SK-N-SH (cell line): ENCODE data around the gene ZNF580. TPM values are rescaled to one million over a fixed set of nuclear protein-coding genes. Genes with fewer than 3 reads are reported as not detected.

Experiments
- CTCF ChIA-PET: fragments of 300-600, 350-600 bp; formaldehyde crosslinking; extraction: SDS; loops from one replicate; lab custom pipeline; 2021; lab: Yijun Ruan, JAX
- POLR2A ChIA-PET: fragments of 350-600 bp; sonication (Branson Sonifier 250); formaldehyde crosslinking; extraction: SDS; loops from one replicate; lab custom pipeline; 2020; ENCODE audit warnings: antibody characterized with exemption, inconsistent platforms; lab: Yijun Ruan, JAX
- DNase-seq: peaks from one replicate; pipeline ENCODE4 v3.0.0; 2012
- H2AFZ ChIP-seq: fragments of 200-600 bp; sonication (generic); 2 replicates; pipeline ENCODE4 v1.8.1; 2016; ENCODE audit warnings: antibody characterized with exemption, mild to moderate bottlenecking, low read depth
- H3F3A ChIP-seq: fragments of 200-600 bp; sonication (generic); replicated peaks from 2 replicates; pipeline ENCODE3; 2016; ENCODE audit warnings: antibody characterized with exemption, mild to moderate bottlenecking; ENCODE audit not compliant: insufficient read depth
- H3K27ac ChIP-seq, 2 experiments: fragments of 200-500 bp in 1 of 2; fragments of 200-600 bp in 1 of 2; sonication (Bioruptor generic) in 1 of 2; sonication (generic), shearing (Covaris generic) in 1 of 2; 2 replicates each; pipeline versions ENCODE4 v1.5.1 to v1.6.1; 2014 to 2016; ENCODE audit warnings: low read depth in 2 of 2, inconsistent platforms in 1 of 2, low read length in 1 of 2, mild to moderate bottlenecking in 1 of 2, mixed read lengths in 1 of 2
- H3K27me3 ChIP-seq: fragments of 200-600 bp; sonication (generic), shearing (Covaris generic); 2 replicates; pipeline ENCODE4 v1.6.1; 2016; ENCODE audit warnings: mixed run types; ENCODE audit not compliant: insufficient read depth
- H3K36me3 ChIP-seq, 2 experiments: fragments of 200-500 bp in 1 of 2; fragments of 200-600 bp in 1 of 2; sonication (Bioruptor generic) in 1 of 2; sonication (generic) in 1 of 2; replicated peaks in 1 of 2; 2 replicates each; pipeline versions ENCODE3 to v1.5.1; 2014 to 2016; ENCODE audit warnings: low read length in 1 of 2, mild to moderate bottlenecking in 1 of 2; ENCODE audit not compliant: insufficient read depth in 2 of 2, control insufficient read depth in 1 of 2
- H3K4me1 ChIP-seq, 2 experiments: fragments of 200-500 bp in 1 of 2; fragments of 200-600 bp in 1 of 2; sonication (Bioruptor generic) in 1 of 2; sonication (generic), shearing (Covaris generic) in 1 of 2; 2 replicates each; pipeline versions ENCODE4 v1.5.1 to v1.6.1; 2014 to 2016; ENCODE audit warnings: low read depth in 1 of 2, low read length in 1 of 2, mixed run types in 1 of 2; ENCODE audit not compliant: insufficient read depth in 2 of 2, control insufficient read depth in 1 of 2
- H3K4me2 ChIP-seq: fragments of 200-600 bp; sonication (generic), shearing (Covaris generic); 2 replicates; pipeline ENCODE4 v1.6.1; 2017; ENCODE audit warnings: mixed run types
- H3K4me3 ChIP-seq, 2 experiments: fragments of 200-500 bp in 1 of 2; fragments of 200-600 bp in 1 of 2; sonication (Bioruptor generic) in 1 of 2; sonication (generic), shearing (Covaris generic) in 1 of 2; 2 replicates each; pipeline versions ENCODE4 v1.5.1 to v1.8.1; 2014 to 2016; ENCODE audit warnings: low read depth in 2 of 2, inconsistent platforms in 1 of 2, low read length in 1 of 2, mild to moderate bottlenecking in 1 of 2, mixed read lengths in 1 of 2, moderate library complexity in 1 of 2
- H3K79me2 ChIP-seq: fragments of 200-600 bp; sonication (generic); 2 replicates; pipeline ENCODE4 v1.8.1; 2017; ENCODE audit warnings: mild to moderate bottlenecking; ENCODE audit not compliant: insufficient read depth
- H3K9ac ChIP-seq: fragments of 200-600 bp; sonication (generic); 2 replicates; pipeline ENCODE4 v1.6.1; 2017; ENCODE audit warnings: mixed run types
- H3K9me2 ChIP-seq: fragments of 200-600 bp; sonication (generic); 2 replicates; pipeline ENCODE4 v1.6.1; 2017; ENCODE audit warnings: mixed run types
- H3K9me3 ChIP-seq: fragments of 200-600 bp; sonication (generic); 2 replicates; pipeline ENCODE4 v1.6.1; 2017; ENCODE audit warnings: mixed run types, mild to moderate bottlenecking, moderate library complexity
- H4K20me1 ChIP-seq: fragments of 200-600 bp; sonication (generic); 2 replicates; pipeline ENCODE4 v1.6.1; 2017; ENCODE audit warnings: mild to moderate bottlenecking, mixed run types; ENCODE audit not compliant: insufficient read depth
- CHD2 ChIP-seq: fragments of 150-350 bp; IDR thresholded peaks from 2 replicates; pipeline ENCODE4 v1.6.1; 2018; ENCODE audit warnings: low read length; ENCODE audit not compliant: partially characterized antibody
- ELF1 ChIP-seq: IDR thresholded peaks from 2 replicates; pipeline ENCODE4 v1.4.0; 2012
- EP300 ChIP-seq, 2 experiments: IDR thresholded peaks; 2 replicates each; pipeline versions ENCODE4 v1.4.0 to v1.6.1; 2012; ENCODE audit warnings: borderline replicate concordance in 1 of 2, low read depth in 1 of 2, low read length in 1 of 2
- RFX5 ChIP-seq: IDR thresholded peaks from 2 replicates; pipeline ENCODE4 v1.6.1; 2012; ENCODE audit warnings: mild to moderate bottlenecking, improper control_type of control experiment, low read length
- SIN3A ChIP-seq: IDR thresholded peaks from 2 replicates; pipeline ENCODE4 v1.6.1; 2012; ENCODE audit warnings: low read depth, mild to moderate bottlenecking, low read length, moderate library complexity, borderline replicate concordance
- SMC3 ChIP-seq: IDR thresholded peaks from 2 replicates; pipeline ENCODE4 v1.6.1; 2012; ENCODE audit warnings: low read depth, low read length, improper control_type of control experiment
- WGBS: methylation state at CpG from one replicate; pipeline ENCODE4 v1.1.6; 2017; ENCODE audit warnings: low lambda C conversion rate; 5-methylcytosine and 5-hydroxymethylcytosine counted together
- polyA plus RNA-seq, 3 experiments: library from polyadenylated mRNA; depleted of rRNA; stranded (reverse); fragments of >200 nt; gene quantifications; 2 replicates each; pipeline ENCODE4 v1.2.3, GENCODE V29; 2012
- TF ChIP-seq, protein P1 (sequence below): fragments of 150-350 bp; IDR thresholded peaks from 2 replicates; pipeline ENCODE4 v1.6.1; 2017; ENCODE audit warnings: antibody characterized with exemption, low read length, low read depth, borderline replicate concordance
- TF ChIP-seq, protein P2 (sequence below): IDR thresholded peaks from 2 replicates; pipeline ENCODE4 v1.6.1; 2012; ENCODE audit warnings: mild to moderate bottlenecking, low read depth, low read length, moderate library complexity
- TF ChIP-seq, protein P3 (sequence below): IDR thresholded peaks from 2 replicates; pipeline ENCODE4 v1.4.0; 2012; ENCODE audit warnings: low read depth
- TF ChIP-seq, protein P4 (sequence below): IDR thresholded peaks from 2 replicates; pipeline ENCODE4 v1.4.0; 2012; ENCODE audit warnings: low read depth, borderline replicate concordance

Gene ZNF580
- polyA plus RNA-seq, 1 of the 3 experiments (the other 2 are of a cell fraction): 21.9 TPM

DNA sequence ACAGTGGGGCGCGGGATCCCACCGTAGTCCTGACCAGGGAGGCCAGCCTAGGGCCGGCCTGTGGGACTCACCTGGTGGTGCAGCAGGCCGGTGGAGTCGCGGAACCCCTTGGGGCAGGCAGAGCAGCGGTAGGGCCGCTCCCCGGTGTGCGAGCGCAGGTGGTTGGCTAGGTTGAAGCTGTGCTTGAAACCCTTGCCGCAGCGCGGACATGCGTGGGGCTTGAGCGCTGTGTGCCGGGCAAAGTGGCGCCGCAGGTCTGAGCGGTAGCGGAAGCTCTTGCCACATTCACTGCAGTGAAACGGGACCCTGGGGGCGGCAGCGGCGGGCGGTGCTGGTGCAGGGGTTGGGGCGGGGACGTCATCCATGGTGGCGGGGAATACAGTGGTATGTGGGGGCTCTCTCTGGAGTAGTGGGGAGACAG is 43.3 kb upstream of the ZNF580 start (continued):
- TF ChIP-seq, protein P1, sequence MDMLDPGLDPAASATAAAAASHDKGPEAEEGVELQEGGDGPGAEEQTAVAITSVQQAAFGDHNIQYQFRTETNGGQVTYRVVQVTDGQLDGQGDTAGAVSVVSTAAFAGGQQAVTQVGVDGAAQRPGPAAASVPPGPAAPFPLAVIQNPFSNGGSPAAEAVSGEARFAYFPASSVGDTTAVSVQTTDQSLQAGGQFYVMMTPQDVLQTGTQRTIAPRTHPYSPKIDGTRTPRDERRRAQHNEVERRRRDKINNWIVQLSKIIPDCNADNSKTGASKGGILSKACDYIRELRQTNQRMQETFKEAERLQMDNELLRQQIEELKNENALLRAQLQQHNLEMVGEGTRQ: no peak
- TF ChIP-seq, protein P2, sequence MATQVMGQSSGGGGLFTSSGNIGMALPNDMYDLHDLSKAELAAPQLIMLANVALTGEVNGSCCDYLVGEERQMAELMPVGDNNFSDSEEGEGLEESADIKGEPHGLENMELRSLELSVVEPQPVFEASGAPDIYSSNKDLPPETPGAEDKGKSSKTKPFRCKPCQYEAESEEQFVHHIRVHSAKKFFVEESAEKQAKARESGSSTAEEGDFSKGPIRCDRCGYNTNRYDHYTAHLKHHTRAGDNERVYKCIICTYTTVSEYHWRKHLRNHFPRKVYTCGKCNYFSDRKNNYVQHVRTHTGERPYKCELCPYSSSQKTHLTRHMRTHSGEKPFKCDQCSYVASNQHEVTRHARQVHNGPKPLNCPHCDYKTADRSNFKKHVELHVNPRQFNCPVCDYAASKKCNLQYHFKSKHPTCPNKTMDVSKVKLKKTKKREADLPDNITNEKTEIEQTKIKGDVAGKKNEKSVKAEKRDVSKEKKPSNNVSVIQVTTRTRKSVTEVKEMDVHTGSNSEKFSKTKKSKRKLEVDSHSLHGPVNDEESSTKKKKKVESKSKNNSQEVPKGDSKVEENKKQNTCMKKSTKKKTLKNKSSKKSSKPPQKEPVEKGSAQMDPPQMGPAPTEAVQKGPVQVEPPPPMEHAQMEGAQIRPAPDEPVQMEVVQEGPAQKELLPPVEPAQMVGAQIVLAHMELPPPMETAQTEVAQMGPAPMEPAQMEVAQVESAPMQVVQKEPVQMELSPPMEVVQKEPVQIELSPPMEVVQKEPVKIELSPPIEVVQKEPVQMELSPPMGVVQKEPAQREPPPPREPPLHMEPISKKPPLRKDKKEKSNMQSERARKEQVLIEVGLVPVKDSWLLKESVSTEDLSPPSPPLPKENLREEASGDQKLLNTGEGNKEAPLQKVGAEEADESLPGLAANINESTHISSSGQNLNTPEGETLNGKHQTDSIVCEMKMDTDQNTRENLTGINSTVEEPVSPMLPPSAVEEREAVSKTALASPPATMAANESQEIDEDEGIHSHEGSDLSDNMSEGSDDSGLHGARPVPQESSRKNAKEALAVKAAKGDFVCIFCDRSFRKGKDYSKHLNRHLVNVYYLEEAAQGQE: no peak
- no peak for TF ChIP-seq SMC3

DNA sequence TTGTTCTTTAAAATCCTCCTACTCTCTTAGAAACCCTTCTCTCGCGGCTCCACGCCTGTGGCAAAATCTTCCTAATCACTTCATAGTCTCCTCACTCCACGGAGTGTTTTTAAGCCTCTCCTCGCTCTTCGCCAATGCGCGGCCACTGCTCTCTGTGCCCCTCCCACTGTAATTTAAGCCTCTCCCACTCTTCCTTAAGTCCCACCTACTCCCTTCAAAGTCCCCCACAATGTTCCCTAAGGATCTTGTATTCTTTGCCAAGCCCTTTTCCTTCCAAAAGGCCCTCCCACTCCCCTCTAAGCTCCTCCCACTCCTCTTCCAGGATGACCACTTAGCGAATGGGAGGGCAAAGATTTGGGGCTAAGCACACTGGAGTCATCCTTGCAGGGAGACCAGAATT is 42.8 kb upstream of the ZNF580 start:
- ChIA-PET POLR2A (interaction anchor here (2.2 to 3.3 kb wide), 2 partner anchors 11 to 191 kb away, joined by 11 to 32 read pairs; partner anchors contain the start of gene UBE2S), CTCF (interaction anchor here (2.3 kb wide), 1 partner anchor 10 kb away, joined by 7 read pairs; no protein-coding TSS in a partner anchor)
- Histone ChIP-seq H3K27me3 (no peaks in the 10 kb centered on the region), H3K4me3 (no peak overlapping the region), H3K4me1 (peaks cover 6 to 13% of the 10 kb centered on the region in 2 experiments; a peak in 3 of 4 replicates), H3K9me2 (no peaks in the 10 kb centered on the region), H3K9me3 (no peaks in the 10 kb centered on the region), H3K4me2 (peak overlapping the region; percentile 46), H3F3A (peaks cover 13% of the 10 kb centered on the region), H3K79me2 (peaks cover 18% of the 10 kb centered on the region), H4K20me1 (no peaks in the 10 kb centered on the region), H3K36me3 (peaks cover 20 to 29% of the 10 kb centered on the region in 2 experiments), H3K9ac (no peak overlapping the region), H3K27ac (no peak overlapping the region; a peak in 1 of 4 replicates), H2AFZ (no peak overlapping the region)
- DNase-seq: peak; percentile 2
- 97% methylated on average over 9 of the region's 9 CpGs for WGBS
- no peak for TF ChIP-seq CHD2
- TF ChIP-seq EP300 (IDR thresholded peaks at IDR 0.05; ENCODE audit: borderline replicate concordance in 1 of 2, low read depth in 1 of 2, low read length in 1 of 2): no peak
- TF ChIP-seq SIN3A: no peak
- no peak for TF ChIP-seq ELF1
- TF ChIP-seq, protein P3, sequence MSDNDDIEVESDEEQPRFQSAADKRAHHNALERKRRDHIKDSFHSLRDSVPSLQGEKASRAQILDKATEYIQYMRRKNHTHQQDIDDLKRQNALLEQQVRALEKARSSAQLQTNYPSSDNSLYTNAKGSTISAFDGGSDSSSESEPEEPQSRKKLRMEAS: no peak
- no peak for TF ChIP-seq RFX5
- TF ChIP-seq, protein P4, sequence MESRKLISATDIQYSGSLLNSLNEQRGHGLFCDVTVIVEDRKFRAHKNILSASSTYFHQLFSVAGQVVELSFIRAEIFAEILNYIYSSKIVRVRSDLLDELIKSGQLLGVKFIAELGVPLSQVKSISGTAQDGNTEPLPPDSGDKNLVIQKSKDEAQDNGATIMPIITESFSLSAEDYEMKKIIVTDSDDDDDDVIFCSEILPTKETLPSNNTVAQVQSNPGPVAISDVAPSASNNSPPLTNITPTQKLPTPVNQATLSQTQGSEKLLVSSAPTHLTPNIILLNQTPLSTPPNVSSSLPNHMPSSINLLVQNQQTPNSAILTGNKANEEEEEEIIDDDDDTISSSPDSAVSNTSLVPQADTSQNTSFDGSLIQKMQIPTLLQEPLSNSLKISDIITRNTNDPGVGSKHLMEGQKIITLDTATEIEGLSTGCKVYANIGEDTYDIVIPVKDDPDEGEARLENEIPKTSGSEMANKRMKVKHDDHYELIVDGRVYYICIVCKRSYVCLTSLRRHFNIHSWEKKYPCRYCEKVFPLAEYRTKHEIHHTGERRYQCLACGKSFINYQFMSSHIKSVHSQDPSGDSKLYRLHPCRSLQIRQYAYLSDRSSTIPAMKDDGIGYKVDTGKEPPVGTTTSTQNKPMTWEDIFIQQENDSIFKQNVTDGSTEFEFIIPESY: no peak
